ENCODE data around the gene LRRK2.
"Not testable (repeated sequence)": the region's sequence is repeated elsewhere in the genome, so short reads cannot be mapped to it uniquely, and the experiment has no call there.

LRRK2 gene

GRCh38 chr12:40209886-40210285 is 14.9 kb upstream of the LRRK2 start:
- TF ChIP-seq CTCF (conservative IDR thresholded peaks at IDR 0.05; ENCODE audit: low read depth, low read length), result no peak
- no peak for DNase-seq (ENCODE audit: low read depth)
- no peak overlapping the region for H3K4me3 ChIP-seq (ENCODE audit: low read depth, low read length)

GRCh38 chr12:40211186-40211585 is 13.6 kb upstream of the LRRK2 start:
- DNase-seq (ENCODE audit: low read depth); H3K4me3 ChIP-seq (ENCODE audit: low read depth, low read length): not testable (repeated sequence)

GRCh38 chr12:40212566-40212965 is 12.2 kb upstream of the LRRK2 start:
- no peak for DNase-seq (ENCODE audit: low read depth)
- no peak overlapping the region for H3K4me3 ChIP-seq (ENCODE audit: low read depth, low read length)
- no peak for TF ChIP-seq CTCF (conservative IDR thresholded peaks at IDR 0.05; ENCODE audit: low read depth, low read length)

GRCh38 chr12:40215982-40216381 is 8.8 kb upstream of the LRRK2 start:
- TF ChIP-seq CTCF (conservative IDR thresholded peaks at IDR 0.05; ENCODE audit: low read depth, low read length), result no peak
- peak; percentile 23 for DNase-seq (ENCODE audit: low read depth)
- no peak overlapping the region for H3K4me3 ChIP-seq (ENCODE audit: low read depth, low read length)

- DNase-seq (ENCODE audit: low read depth), result no peak
- no peak for TF ChIP-seq CTCF (conservative IDR thresholded peaks at IDR 0.05; ENCODE audit: low read depth, low read length)
- no peak overlapping the region for H3K4me3 ChIP-seq (ENCODE audit: low read depth, low read length)
These were observed 8.1 kb upstream of the LRRK2 start for GRCh38 chr12:40216516-40217288.

- no peak for DNase-seq (ENCODE audit: low read depth)
- no peak overlapping the region for H3K4me3 ChIP-seq (ENCODE audit: low read depth, low read length)
- TF ChIP-seq CTCF (conservative IDR thresholded peaks at IDR 0.05; ENCODE audit: low read depth, low read length), result no peak
These were observed 5.0 kb upstream of the LRRK2 start for GRCh38 chr12:40219760-40220159.

GRCh38 chr12:40222247-40222646 is 2.5 kb upstream of the LRRK2 start:
- no peak overlapping the region for H3K4me3 ChIP-seq (ENCODE audit: low read depth, low read length)
- TF ChIP-seq CTCF (conservative IDR thresholded peaks at IDR 0.05; ENCODE audit: low read depth, low read length), result no peak
- peak; percentile 47 for DNase-seq (ENCODE audit: low read depth)
